HG03575 (cell line): ENCODE measurements around the gene MOGAT3.

ENCODE experiments used
- ATAC-seq: cut with Tn5 transposase; IDR thresholded peaks from one replicate; pipeline ENCODE4 v1.9.1; 2021; ENCODE audit not compliant: unreplicated experiment, insufficient number of reproducible peaks, low FRiP score; ENCODE audit errors: extremely low read depth

MOGAT3 gene

GRCh38 chr7:101235522-101235921, 34.7 kb upstream of the MOGAT3 start:
- no peak for ATAC-seq

GRCh38 chr7:101235050-101235449, 34.2 kb upstream of the MOGAT3 start:
- no peak for ATAC-seq

- ATAC-seq = no peak
These were observed 33.8 kb upstream of the MOGAT3 start for GRCh38 chr7:101234636-101235035.

DNA sequence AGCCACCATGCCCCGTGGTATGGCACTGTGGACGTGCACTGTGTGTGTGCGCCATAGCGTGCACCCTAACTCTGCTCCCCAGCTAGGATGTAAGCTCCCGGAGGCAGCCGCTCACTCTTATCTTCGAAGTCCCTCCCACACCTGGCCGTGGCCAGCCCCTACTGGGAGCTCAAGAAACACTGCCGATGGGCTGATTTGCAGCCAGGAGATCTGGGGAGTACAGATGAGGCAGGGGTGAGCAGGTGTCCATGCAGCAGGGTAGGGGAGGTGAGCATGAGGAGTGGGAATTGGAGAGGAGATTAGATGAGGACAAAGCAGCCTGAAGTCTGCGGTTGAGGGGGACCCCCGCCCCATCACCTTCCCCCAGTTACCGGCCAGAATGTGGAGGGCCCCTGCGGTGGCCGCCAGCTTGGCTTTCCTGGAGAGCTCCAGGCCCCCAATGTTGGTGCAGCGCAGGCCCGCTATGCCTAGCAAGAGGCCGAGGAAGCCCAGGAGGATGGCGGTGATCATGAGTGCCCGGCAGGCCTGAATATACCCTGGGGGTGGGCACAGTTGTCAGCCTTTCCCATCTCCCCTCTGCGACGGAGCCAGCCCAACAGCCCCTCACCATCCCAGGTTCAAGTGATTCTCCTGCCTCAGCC, 33.2 kb upstream of the MOGAT3 start:
- no peak for ATAC-seq

DNA sequence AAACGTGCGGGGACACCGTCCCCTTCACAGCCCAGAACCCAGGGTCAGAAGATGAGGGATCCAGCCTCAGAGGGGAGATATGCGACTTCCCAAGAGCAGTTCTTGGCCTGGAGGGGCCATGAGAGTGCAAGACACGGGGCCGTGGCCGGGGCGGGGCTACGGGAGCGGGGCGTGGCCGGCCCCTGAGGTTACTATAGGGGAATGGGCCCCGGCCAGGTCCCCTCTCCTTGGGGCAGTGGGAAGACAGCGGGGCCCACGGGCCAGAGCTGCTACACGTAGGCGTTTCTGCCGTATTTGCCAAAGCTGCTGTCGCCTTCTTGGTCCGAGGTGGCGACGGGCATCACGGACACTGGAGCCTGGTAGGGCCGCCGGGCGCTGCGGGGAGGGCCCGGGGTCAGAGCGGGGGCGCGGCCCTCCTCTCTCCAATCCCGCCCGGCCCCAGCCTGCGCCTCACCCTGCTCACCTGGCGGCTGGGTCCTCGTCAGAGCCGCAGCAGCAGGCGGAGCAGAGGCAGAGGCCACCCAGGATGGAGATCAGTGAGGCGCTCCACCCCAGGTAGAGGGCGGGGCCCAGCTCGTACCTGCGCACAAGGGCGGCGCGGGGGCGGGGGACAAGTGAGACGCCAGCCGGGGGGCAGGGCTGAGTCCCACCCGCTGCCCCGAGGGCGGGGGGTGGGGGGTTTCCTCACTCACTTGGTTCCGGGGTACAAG, 31.5 kb upstream of the MOGAT3 start:
- no peak for ATAC-seq

DNA sequence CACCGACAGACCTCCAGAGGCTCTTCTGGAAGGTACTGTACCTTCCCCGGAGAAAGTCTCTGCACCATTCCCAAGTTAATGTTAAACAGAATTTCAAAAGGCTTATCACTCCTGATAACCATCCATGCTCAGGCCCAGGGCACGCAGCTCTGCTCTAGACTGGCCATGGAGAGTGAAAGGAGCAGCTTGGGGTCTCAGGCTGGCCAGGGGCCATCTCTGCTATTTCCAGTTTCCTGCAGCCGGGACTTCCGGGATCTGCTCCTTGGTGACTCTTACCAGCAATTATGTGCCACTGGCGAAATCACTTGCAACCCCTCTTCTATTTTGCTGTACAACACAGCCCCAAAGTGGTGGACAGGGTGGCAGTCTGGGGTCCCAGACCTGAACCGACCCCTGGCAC, 30.8 kb upstream of the MOGAT3 start:
- no peak for ATAC-seq

GRCh38 chr7:101226721-101227120, 25.9 kb upstream of the MOGAT3 start:
- ATAC-seq = no peak

GRCh38 chr7:101225650-101226049, 24.8 kb upstream of the MOGAT3 start:
- ATAC-seq = no peak

GRCh38 chr7:101223528-101223927, 22.7 kb upstream of the MOGAT3 start:
- ATAC-seq = no peak

- no peak for ATAC-seq
These were observed 21.5 kb upstream of the MOGAT3 start for GRCh38 chr7:101222275-101222830.

DNA sequence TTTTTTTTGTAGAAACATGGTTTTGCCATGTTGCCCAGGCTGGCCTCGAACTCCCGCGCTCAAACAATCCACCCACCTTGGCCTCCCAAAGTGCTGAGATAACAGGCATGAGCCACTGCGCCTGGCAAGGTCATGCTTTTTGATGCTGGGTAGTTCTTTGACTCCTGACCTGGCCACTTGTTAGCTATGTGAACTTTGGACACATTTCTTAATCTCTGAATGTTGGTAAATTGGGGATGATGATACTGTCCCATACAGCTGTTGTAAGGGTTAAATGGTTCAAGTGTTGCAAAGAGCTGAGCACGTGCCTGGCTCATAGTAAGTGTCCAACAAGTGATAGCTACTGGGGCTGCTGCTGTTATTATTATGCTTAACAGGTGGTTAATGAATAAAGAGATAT, 19.5 kb upstream of the MOGAT3 start:
- ATAC-seq = no peak

- ATAC-seq = no peak
These were observed 17.6 kb upstream of the MOGAT3 start for GRCh38 chr7:101218236-101219125.

- ATAC-seq = peak; percentile 41
These were observed 16.8 kb upstream of the MOGAT3 start, which contains the start of the genes PLOD3 and ZNHIT1 for GRCh38 chr7:101217388-101218235. Gene PLOD3 (minus strand): TSS chr7:101217581. CDS start chr7:101217274, 307 bp downstream. Gene ZNHIT1 (plus strand): TSS chr7:101218165. CDS start chr7:101218196, 31 bp downstream.

- ATAC-seq = no peak
These were observed 16.1 kb upstream of the MOGAT3 start for GRCh38 chr7:101216860-101217387.

DNA sequence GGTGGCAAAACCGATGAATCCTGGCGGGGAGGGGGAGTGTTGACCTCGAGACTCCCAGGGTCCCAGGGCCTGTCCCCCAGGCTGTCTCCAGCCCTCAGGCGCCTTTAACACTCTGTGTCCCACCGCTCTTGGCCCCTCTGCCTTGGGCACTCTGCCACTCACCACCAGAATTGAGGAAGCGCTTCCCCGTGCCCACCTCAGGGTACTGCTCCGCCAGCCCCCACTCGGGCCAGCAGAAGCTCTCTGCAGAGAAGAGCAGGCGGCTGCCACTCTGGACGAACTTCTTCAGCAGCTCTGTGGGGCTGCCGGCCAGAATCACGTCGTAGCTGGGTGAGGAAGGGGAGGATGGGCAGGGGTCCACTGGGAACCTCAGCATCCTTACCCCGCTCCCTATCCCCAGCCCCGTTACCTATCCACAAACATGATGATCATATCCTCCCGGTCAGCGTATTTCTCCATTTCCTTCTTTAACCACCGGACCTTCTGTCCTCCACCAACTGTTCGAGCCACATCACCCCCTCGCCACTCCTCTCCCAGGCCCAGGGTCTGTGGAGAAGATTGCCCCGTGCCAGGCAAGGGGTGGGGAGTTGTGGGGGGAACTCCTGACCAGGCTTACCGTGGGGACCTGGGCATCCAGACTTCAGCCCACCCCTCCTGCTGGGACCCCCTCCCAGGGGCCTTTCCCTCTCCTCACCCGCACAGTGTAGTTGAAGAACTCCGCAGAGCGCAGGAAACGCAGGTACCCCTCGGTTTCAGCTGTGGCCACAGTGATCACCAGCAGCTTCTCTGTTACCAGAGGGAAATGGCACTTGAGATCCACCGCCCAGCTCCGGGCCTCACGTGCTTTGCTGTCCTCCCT, 15.4 kb upstream of the MOGAT3 start:
- no peak for ATAC-seq

DNA sequence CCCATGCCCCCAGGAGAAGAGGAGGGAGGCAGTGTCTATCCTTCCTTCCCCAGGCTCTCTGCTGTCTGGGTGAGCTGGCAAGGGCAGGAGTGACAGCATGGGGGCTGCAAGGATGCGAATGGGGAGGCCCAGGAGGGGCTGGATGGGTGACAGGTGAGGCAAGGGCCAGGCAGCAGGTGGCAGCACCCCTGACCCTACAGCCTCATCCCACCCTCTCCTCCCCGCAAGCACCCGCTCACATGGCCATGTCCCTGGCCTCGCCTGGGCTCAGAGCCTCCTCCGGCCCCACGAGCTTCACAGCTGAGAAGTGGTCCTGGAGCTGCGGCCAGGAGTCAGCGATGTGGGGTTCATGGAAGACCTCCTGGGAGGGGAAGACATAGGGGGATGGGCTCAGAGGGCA, 11.2 kb upstream of the MOGAT3 start:
- no peak for ATAC-seq

DNA sequence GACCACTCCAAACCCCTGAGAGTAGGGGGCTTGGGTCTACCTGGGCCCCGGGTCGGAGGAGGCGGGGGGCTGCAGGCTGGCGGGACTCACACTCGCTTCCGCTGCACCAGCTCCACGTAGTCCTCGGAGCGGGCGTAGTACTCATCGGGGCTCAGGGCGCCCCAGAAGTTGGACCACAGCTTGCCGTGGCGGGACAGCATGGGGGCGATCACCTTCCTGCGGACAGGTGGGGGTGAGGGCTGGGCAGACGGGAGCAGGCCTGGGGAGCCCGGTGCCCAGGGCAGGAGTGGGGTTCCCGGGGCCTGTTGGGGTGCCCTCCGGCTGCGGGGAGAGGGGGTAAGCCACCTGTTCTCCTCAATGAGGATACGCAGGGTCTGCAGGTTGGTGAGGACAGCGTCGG, 10.7 kb upstream of the MOGAT3 start:
- ATAC-seq = no peak
